ENCODE measurements around the gene ZNF483. TPM values are rescaled to one million over a fixed set of nuclear protein-coding genes. Genes with fewer than 3 reads are reported as not detected.
"Not testable (repeated sequence)": the region's sequence is repeated elsewhere in the genome, so short reads cannot be mapped to it uniquely, and the experiment has no call there.

Gene ZNF483
- total and polyA plus RNA-seq, 10 donors, result 0.14 to 13.7 (median 7.0) TPM

DNA sequence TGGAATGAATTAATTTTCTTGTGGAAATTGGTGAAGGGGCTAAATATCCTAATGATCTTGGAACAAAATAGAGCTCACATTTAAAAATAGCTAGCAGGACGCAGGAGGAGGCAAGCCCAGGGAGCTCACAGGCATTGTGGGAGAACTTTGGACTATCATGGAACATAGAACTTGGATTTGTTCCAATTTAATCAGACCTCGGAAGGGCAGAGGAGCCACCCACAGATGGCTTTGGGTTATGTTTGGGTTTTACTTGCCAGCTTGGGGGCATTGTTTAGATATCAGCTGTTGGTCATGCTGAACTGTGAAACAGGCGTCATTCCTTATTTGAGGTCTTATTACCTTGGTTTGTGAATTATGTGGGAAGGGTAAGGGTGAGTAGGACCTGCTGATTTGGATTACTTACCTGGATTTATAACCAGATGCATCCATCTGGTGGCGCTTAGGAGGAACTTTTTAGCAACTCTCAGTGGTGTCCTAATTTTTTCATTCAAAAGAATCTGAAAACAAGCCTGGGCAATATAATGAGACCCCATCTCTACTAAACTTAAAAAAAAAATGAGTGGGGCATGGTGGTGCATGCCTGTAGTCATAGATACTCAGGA is 88.6 kb downstream of the ZNF483 start:
- TF ChIP-seq POLR2AphosphoS5 (IDR thresholded peaks at IDR 0.05), result no peak
- TF ChIP-seq, protein P1, sequence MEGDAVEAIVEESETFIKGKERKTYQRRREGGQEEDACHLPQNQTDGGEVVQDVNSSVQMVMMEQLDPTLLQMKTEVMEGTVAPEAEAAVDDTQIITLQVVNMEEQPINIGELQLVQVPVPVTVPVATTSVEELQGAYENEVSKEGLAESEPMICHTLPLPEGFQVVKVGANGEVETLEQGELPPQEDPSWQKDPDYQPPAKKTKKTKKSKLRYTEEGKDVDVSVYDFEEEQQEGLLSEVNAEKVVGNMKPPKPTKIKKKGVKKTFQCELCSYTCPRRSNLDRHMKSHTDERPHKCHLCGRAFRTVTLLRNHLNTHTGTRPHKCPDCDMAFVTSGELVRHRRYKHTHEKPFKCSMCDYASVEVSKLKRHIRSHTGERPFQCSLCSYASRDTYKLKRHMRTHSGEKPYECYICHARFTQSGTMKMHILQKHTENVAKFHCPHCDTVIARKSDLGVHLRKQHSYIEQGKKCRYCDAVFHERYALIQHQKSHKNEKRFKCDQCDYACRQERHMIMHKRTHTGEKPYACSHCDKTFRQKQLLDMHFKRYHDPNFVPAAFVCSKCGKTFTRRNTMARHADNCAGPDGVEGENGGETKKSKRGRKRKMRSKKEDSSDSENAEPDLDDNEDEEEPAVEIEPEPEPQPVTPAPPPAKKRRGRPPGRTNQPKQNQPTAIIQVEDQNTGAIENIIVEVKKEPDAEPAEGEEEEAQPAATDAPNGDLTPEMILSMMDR (IDR thresholded peaks at IDR 0.05 in 8 of 11, conservative IDR thresholded peaks at IDR 0.05 in 3 of 11), result no peak
- WGBS, 5 donors, result 47 to 82% (median 64%) methylated on average over 4 of the region's 4 CpGs
- DNase-seq, result no peak

DNA sequence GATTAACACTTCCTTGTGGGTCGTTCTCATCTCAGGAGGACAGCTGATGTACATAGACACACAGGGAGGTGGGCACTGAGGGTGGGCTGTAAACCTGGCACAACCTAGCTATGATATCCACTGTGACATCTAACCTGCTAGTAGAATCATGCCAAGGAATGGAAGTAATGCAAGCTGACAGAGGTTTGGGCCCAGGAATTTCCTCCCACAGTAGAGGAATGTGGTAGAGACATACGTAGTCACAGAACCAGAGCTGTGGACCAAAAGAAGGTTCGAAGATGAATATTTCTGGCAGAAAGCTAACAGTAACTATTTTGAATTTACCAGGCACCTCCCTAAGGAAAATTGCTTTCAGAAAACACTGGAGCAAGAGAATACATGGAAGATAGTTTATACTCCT is 90.9 kb downstream of the ZNF483 start:
- H3K27me3 ChIP-seq (replicated peaks in 1 of 7), result peaks cover 0 to 28% (median 0%) of the 10 kb centered on the region in 7 donors
- intact Hi-C loops (cut with DNase I; ENCODE audit: low total_unique reads), result no loop called here
- TF ChIP-seq, protein P1 (IDR thresholded peaks at IDR 0.05 in 8 of 11, conservative IDR thresholded peaks at IDR 0.05 in 3 of 11), result no peak
- TF ChIP-seq POLR2AphosphoS5 (IDR thresholded peaks at IDR 0.05) (no peak), POLR2A (IDR thresholded peaks at IDR 0.05) (no peak)
- H3K4me1 ChIP-seq, result no peaks in the 10 kb centered on the region
- no peak overlapping the region for H3K27ac ChIP-seq
- no peak for DNase-seq
- no peaks in the 10 kb centered on the region for H3K9me3 ChIP-seq
- no peak overlapping the region for H3K4me3 ChIP-seq
- no peaks in the 10 kb centered on the region for H3K36me3 ChIP-seq
- WGBS, 5 donors, result 62 to 83% (median 75%) methylated on average over 3 of the region's 3 CpGs

More for the DNA sequence above, 88.6 kb downstream of the ZNF483 start:
- no peak overlapping the region for H3K4me3 ChIP-seq
- no peak overlapping the region for H3K27ac ChIP-seq
- intact Hi-C loops (cut with DNase I; ENCODE audit: low total_unique reads), result no loop called here
- no peaks in the 10 kb centered on the region for H3K36me3 ChIP-seq
- peaks cover 0 to 37% (median 0%) of the 10 kb centered on the region in 7 donors for H3K27me3 ChIP-seq (replicated peaks in 1 of 7)
- H3K9me3 ChIP-seq, result no peaks in the 10 kb centered on the region
- no peaks in the 10 kb centered on the region for H3K4me1 ChIP-seq

DNA sequence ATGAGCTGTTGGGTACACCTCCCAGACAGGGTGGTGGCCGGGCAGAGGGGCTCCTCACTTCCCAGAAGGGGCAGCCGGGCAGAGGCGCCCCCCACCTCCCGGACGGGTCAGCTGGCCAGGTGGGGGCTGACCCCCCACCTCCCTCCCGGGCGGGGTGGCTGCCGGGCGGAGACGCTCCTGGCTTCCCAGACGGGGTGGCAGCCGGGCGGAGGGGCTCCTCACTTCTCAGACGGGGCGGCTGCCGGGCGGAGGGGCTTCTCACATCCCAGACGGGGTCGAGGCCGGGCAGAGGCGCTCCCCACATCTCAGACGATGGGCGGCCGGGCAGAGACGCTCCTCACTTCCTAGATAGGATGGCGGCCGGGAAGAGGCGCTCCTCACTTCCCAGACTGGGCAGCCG is 92.4 kb downstream of the ZNF483 start:
- whole genome bisulfite sequencing, 5 donors, result 94 to 99% (median 96%) methylated on average over 14 to 29 of the region's 29 CpGs
- H3K4me3 ChIP-seq; H3K9me3 ChIP-seq; H3K27ac ChIP-seq; H3K36me3 ChIP-seq; H3K4me1 ChIP-seq; intact Hi-C loops (cut with DNase I; ENCODE audit: low total_unique reads); DNase-seq: not testable (repeated sequence)
- H3K27me3 ChIP-seq (replicated peaks in 1 of 7), result peaks cover 0 to 36% (median 0%) of the 10 kb centered on the region in 7 donors

DNA sequence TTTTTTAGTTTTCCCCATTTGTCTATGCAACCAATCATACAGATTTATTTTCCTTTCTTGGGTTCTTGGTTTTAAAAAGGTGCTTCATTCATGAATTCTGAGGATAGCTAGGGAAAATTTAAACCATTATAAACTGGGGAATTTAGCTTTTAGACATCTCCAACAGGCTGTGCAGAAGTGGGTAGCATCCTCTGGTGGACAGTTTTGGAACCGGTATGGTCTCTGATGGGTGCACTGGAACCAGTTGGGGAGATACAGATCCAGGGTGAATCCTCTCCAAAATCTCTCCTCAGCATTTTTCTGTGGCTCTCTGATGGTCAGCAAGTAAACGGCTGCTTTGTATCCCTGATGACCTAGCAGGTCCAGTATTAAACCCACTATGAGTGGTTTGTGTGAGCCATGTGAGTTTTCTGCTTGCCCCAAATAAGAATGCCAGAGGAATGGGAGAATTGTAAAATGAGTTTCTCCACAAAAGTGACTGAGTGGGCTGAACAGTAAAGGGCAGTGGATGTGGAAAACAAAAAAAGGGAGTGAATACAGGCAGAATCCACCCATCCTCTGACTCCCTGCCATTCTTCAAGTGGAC is 97.0 kb downstream of the ZNF483 start:
- TF ChIP-seq POLR2AphosphoS5 (IDR thresholded peaks at IDR 0.05) (no peak), POLR2A (IDR thresholded peaks at IDR 0.05) (no peak)
- TF ChIP-seq, protein P1 (IDR thresholded peaks at IDR 0.05 in 8 of 11, conservative IDR thresholded peaks at IDR 0.05 in 3 of 11), result peak in 7 of 11 experiments; percentile 31 to 76 (median 46)
- Histone ChIP-seq H3K4me1 (no peaks in the 10 kb centered on the region), H3K27ac (no peak overlapping the region), H3K36me3 (no peaks in the 10 kb centered on the region), H3K9me3 (no peaks in the 10 kb centered on the region), H3K4me3 (no peak overlapping the region), H3K27me3 (replicated peaks in 1 of 7) (peaks cover 0 to 8% (median 0%) of the 10 kb centered on the region in 7 donors)
- WGBS, 5 donors, result 23 to 47% (median 36%) methylated on average over 2 of the region's 2 CpGs
- intact Hi-C loops (cut with DNase I; ENCODE audit: low total_unique reads), result no loop called here
- DNase-seq, result no peak
